SK-N-SH (cell line): ENCODE results near the gene STRBP.

Experiments used
- CHD2 ChIP-seq: fragments of 150-350 bp; IDR thresholded peaks from 2 replicates; pipeline ENCODE4 v1.6.1; 2018; ENCODE audit warnings: low read length; ENCODE audit not compliant: partially characterized antibody
- CTCF ChIP-seq: fragments of 200-600 bp; sonication (generic); IDR thresholded peaks from 2 replicates; pipeline ENCODE4 v1.6.1; 2017; ENCODE audit warnings: antibody characterized with exemption, mild to moderate bottlenecking, moderate library complexity
- EZH2phosphoT487 ChIP-seq: fragments of 200-600 bp; sonication (generic); IDR thresholded peaks from 2 replicates; pipeline ENCODE4 v1.6.1; 2017; ENCODE audit warnings: low read depth, mixed run types, mild to moderate bottlenecking, antibody characterized with exemption, moderate library complexity, borderline replicate concordance
- RAD21 ChIP-seq: IDR thresholded peaks from 2 replicates; pipeline ENCODE4 v1.6.1; 2012; ENCODE audit warnings: mild to moderate bottlenecking, low read length
- REST ChIP-seq: IDR thresholded peaks from 2 replicates; pipeline ENCODE4 v1.6.1; 2012; ENCODE audit warnings: mild to moderate bottlenecking, low read depth, low read length, moderate library complexity
- SMC3 ChIP-seq: IDR thresholded peaks from 2 replicates; pipeline ENCODE4 v1.6.1; 2012; ENCODE audit warnings: low read depth, low read length, improper control_type of control experiment
- YY1 ChIP-seq: IDR thresholded peaks from 2 replicates; pipeline ENCODE4 v1.4.0; 2012; ENCODE audit warnings: low read depth, mild to moderate bottlenecking
- TF ChIP-seq, protein P1 (sequence below): IDR thresholded peaks from 2 replicates; pipeline ENCODE4 v1.4.0; 2012; ENCODE audit warnings: low read depth, borderline replicate concordance

DNA sequence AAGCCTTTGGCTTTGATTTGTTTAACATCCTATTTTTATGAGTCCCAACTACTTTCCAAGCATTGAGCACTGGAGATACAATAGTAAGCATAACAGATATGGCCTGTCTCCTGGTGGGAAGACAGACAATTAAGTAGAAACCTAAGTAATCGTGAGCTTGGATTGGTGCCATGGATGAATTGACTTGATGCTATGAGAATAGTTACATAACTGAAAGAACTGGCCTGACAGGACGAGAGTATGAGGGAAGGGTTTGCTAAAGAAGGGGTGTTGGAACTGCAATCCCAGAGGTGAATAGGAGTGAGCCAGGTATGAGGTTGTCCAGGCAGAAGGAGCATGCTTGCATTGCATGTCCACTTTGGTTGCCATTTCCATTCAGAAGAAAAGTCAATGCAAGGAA lies 182.5 kb downstream of the STRBP start:
- TF ChIP-seq SMC3 = no peak
- no peak for TF ChIP-seq YY1
- no peak for TF ChIP-seq CTCF
- TF ChIP-seq EZH2phosphoT487 = no peak
- TF ChIP-seq, protein P1, sequence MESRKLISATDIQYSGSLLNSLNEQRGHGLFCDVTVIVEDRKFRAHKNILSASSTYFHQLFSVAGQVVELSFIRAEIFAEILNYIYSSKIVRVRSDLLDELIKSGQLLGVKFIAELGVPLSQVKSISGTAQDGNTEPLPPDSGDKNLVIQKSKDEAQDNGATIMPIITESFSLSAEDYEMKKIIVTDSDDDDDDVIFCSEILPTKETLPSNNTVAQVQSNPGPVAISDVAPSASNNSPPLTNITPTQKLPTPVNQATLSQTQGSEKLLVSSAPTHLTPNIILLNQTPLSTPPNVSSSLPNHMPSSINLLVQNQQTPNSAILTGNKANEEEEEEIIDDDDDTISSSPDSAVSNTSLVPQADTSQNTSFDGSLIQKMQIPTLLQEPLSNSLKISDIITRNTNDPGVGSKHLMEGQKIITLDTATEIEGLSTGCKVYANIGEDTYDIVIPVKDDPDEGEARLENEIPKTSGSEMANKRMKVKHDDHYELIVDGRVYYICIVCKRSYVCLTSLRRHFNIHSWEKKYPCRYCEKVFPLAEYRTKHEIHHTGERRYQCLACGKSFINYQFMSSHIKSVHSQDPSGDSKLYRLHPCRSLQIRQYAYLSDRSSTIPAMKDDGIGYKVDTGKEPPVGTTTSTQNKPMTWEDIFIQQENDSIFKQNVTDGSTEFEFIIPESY = no peak
- no peak for TF ChIP-seq RAD21
- TF ChIP-seq REST = no peak
- TF ChIP-seq CHD2 = no peak
